Measurements from ENCODE around the gene PTPMT1.

PTPMT1 gene

GRCh38 chr11:47577460-47578041, 12.2 kb downstream of the PTPMT1 start:
- in situ Hi-C loops (cut with HindIII; ENCODE audit: low sequenced_read_pairs): loop anchor here (5.0 to 10.0 kb wide), 2 partner anchors 35 to 47 kb away; no protein-coding TSS in a partner anchor

- in situ Hi-C loops (cut with HindIII; ENCODE audit: low sequenced_read_pairs): loop anchor here (5.0 to 10.0 kb wide), 2 partner anchors 37 to 46 kb away; no protein-coding TSS in a partner anchor
Measured at GRCh38 chr11:47578524-47579494, 13.4 kb downstream of the PTPMT1 start, which contains the start of the genes KBTBD4 and NDUFS3. Gene KBTBD4 (minus strand): TSS chr11:47578970. CDS start chr11:47578951, 19 bp downstream. Gene NDUFS3 (plus strand): TSS chr11:47579074. CDS start chr11:47579092, 18 bp downstream.

- in situ Hi-C loops (cut with HindIII; ENCODE audit: low sequenced_read_pairs): no loop called here
Measured at GRCh38 chr11:47583844-47584243, 18.4 kb downstream of the PTPMT1 start.

- in situ Hi-C loops (cut with HindIII; ENCODE audit: low sequenced_read_pairs): no loop called here
Measured at GRCh38 chr11:47586098-47586855, 20.9 kb downstream of the PTPMT1 start, which contains the start of gene FAM180B. Gene FAM180B (plus strand): TSS chr11:47586678. CDS start chr11:47586769, 91 bp downstream.

GRCh38 chr11:47587039-47587716, 21.8 kb downstream of the PTPMT1 start:
- in situ Hi-C loops (cut with HindIII; ENCODE audit: low sequenced_read_pairs): no loop called here

GRCh38 chr11:47587723-47588326, 22.4 kb downstream of the PTPMT1 start:
- in situ Hi-C loops (cut with HindIII; ENCODE audit: low sequenced_read_pairs): no loop called here

- in situ Hi-C loops (cut with HindIII; ENCODE audit: low sequenced_read_pairs): no loop called here
Measured at GRCh38 chr11:47589118-47589517, 23.7 kb downstream of the PTPMT1 start.

- in situ Hi-C loops (cut with HindIII; ENCODE audit: low sequenced_read_pairs): no loop called here
Measured at GRCh38 chr11:47589584-47589976, 24.2 kb downstream of the PTPMT1 start.

- in situ Hi-C loops (cut with HindIII; ENCODE audit: low sequenced_read_pairs): no loop called here
Measured at GRCh38 chr11:47589977-47590861, 24.8 kb downstream of the PTPMT1 start.

- in situ Hi-C loops (cut with HindIII; ENCODE audit: low sequenced_read_pairs): no loop called here
Measured at GRCh38 chr11:47591764-47592163, 26.4 kb downstream of the PTPMT1 start.

GRCh38 chr11:47592251-47592650, 26.9 kb downstream of the PTPMT1 start:
- in situ Hi-C loops (cut with HindIII; ENCODE audit: low sequenced_read_pairs): no loop called here

- in situ Hi-C loops (cut with HindIII; ENCODE audit: low sequenced_read_pairs): no loop called here
Measured at GRCh38 chr11:47592970-47593369, 27.6 kb downstream of the PTPMT1 start.

- in situ Hi-C loops (cut with HindIII; ENCODE audit: low sequenced_read_pairs): no loop called here
Measured at GRCh38 chr11:47593492-47593933, 28.1 kb downstream of the PTPMT1 start.

- in situ Hi-C loops (cut with HindIII; ENCODE audit: low sequenced_read_pairs): no loop called here
Measured at GRCh38 chr11:47593934-47594855, 28.8 kb downstream of the PTPMT1 start, which contains the start of gene C1QTNF4. Gene C1QTNF4 (minus strand): TSS chr11:47594411. CDS start chr11:47590810, 3,601 bp downstream.

- in situ Hi-C loops (cut with HindIII; ENCODE audit: low sequenced_read_pairs): no loop called here
Measured at GRCh38 chr11:47595029-47595428, 29.6 kb downstream of the PTPMT1 start.

GRCh38 chr11:47595967-47596366, 30.6 kb downstream of the PTPMT1 start:
- in situ Hi-C loops (cut with HindIII; ENCODE audit: low sequenced_read_pairs): no loop called here

- in situ Hi-C loops (cut with HindIII; ENCODE audit: low sequenced_read_pairs): no loop called here
Measured at GRCh38 chr11:47599902-47600301, 34.5 kb downstream of the PTPMT1 start.

- in situ Hi-C loops (cut with HindIII; ENCODE audit: low sequenced_read_pairs): no loop called here
Measured at GRCh38 chr11:47603295-47603694, 37.9 kb downstream of the PTPMT1 start.
